Esophagus squamous epithelium (tissue), 4 donors: ENCODE data around the gene PRKCA.

ENCODE experiments used
- CTCF ChIP-seq, 6 experiments: fragments of 450-650 bp in 4 of 6; fragments of 200-600 bp in 2 of 6; sonication (generic) in 2 of 6; IDR thresholded peaks; one replicate each; pipeline ENCODE4 v1.5.1; 2016 to 2019; ENCODE audit warnings: antibody characterized with exemption in 6 of 6, mild to moderate bottlenecking in 4 of 6, moderate library complexity in 4 of 6
- POLR2A ChIP-seq, 4 donors: fragments of 450-650 bp; IDR thresholded peaks; one replicate each; pipeline ENCODE4 v1.6.1; 2017; ENCODE audit warnings: antibody characterized with exemption in 4 of 4, mild to moderate bottlenecking in 4 of 4, moderate library complexity in 3 of 4

GRCh38 chr17:66281661-66282369, 20.6 kb upstream of the PRKCA start:
- TF ChIP-seq CTCF (IDR thresholded peaks at IDR 0.05) (no peak), POLR2A (IDR thresholded peaks at IDR 0.05) (no peak)
